Ishikawa (cell line): Measurements from ENCODE around the gene SMYD3.

Source experiments
- CEBPB ChIP-seq: IDR thresholded peaks from 2 replicates; pipeline ENCODE4 v1.6.1; 2012
- CREB1 ChIP-seq: IDR thresholded peaks from 2 replicates; pipeline ENCODE4 v1.6.1; 2012; ENCODE audit warnings: low read depth
- EGR1 ChIP-seq: IDR thresholded peaks from 2 replicates; pipeline ENCODE4 v1.6.1; 2012
- EP300 ChIP-seq: IDR thresholded peaks from 2 replicates; pipeline ENCODE4 v1.6.1; 2012; ENCODE audit warnings: borderline replicate concordance
- FOXM1 ChIP-seq: IDR thresholded peaks from 2 replicates; pipeline ENCODE4 v1.6.1; 2012; ENCODE audit warnings: low read depth, borderline replicate concordance
- NFIC ChIP-seq: IDR thresholded peaks from 2 replicates; pipeline ENCODE4 v1.6.1; 2012
- RAD21 ChIP-seq: IDR thresholded peaks from 2 replicates; pipeline ENCODE4 v1.6.1; 2012; ENCODE audit warnings: low read depth
- TAF1 ChIP-seq: IDR thresholded peaks from 2 replicates; pipeline ENCODE4 v1.6.1; 2012; ENCODE audit warnings: low read depth, mild to moderate bottlenecking
- TCF12 ChIP-seq: IDR thresholded peaks from 2 replicates; pipeline ENCODE4 v1.6.1; 2012; ENCODE audit warnings: low read depth
- TEAD4 ChIP-seq: IDR thresholded peaks from 2 replicates; pipeline ENCODE4 v1.6.1; 2012
- USF1 ChIP-seq: IDR thresholded peaks from 2 replicates; pipeline ENCODE4 v1.6.1; 2012
- YY1 ChIP-seq: IDR thresholded peaks from 2 replicates; pipeline ENCODE4 v1.6.1; 2012; ENCODE audit warnings: low read depth
- ZBTB7A ChIP-seq: IDR thresholded peaks from 2 replicates; pipeline ENCODE4 v1.6.1; 2012; ENCODE audit warnings: low read depth
- TF ChIP-seq, protein P1 (sequence below): IDR thresholded peaks from 2 replicates; pipeline ENCODE4 v1.6.1; 2012
- TF ChIP-seq, protein P2 (sequence below): IDR thresholded peaks from 2 replicates; pipeline ENCODE4 v1.6.1; 2012; ENCODE audit warnings: low read depth, mild to moderate bottlenecking

The SMYD3 gene

DNA sequence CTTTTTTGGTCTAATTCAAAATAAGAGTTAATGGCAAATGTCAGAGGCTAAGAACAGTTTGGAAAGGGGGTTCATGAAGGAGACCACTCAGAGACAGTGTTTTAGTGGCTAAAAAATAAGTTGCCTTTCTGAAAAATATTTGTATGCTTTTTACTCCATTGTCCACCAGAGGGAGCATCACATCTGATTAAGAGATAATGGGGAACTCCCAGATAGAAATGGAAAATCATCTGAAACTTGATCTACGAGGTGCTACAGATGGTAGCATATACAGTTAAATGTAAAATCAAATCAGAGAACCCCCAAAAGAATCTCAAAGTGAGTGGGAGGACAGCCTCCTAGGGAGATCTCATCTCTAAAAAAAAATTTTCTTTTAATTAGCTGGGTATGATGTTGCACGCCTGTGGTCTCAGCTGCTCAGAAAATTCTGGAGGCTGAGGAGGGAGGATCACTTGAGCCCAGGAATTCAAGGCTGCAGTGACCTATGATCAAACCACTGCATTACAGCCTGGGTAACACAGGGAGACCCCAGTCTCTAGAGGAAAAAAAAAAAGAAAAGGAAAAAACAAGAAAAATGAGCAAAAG lies 9.7 kb downstream of the SMYD3 start:
- TF ChIP-seq RAD21, result peak; percentile 68
- no peak for TF ChIP-seq TAF1

DNA sequence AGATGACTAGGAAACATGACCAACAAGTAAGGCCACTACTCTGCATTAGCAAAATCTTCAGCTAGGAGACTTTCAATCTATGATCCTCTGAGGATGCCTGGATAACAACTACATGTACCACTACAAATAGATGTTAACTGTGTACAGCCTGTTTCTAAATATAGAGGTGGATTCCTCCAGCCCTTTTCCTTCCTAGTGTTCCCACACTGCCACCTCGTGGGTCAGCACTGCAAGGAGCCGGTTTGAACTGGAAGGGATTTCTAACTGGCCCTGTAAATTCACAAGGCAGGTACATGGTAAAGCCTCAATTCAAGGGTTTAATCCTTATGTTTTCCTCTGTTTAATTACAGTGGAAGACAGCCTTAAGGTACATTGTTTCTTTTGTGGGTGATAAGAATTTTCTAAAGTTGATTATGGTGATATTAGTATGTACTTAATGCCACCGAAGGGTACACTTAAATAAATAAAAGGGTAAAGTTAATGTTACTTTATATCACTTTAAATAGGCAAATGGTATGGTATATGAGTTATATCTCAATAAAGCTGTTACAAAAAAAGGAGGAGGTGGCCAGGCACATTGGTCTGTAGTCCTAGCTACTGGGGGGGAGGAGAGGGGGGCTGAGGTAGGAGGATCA lies 14.4 kb downstream of the SMYD3 start:
- TF ChIP-seq EP300 (no peak), RAD21 (peak; percentile 83)

DNA sequence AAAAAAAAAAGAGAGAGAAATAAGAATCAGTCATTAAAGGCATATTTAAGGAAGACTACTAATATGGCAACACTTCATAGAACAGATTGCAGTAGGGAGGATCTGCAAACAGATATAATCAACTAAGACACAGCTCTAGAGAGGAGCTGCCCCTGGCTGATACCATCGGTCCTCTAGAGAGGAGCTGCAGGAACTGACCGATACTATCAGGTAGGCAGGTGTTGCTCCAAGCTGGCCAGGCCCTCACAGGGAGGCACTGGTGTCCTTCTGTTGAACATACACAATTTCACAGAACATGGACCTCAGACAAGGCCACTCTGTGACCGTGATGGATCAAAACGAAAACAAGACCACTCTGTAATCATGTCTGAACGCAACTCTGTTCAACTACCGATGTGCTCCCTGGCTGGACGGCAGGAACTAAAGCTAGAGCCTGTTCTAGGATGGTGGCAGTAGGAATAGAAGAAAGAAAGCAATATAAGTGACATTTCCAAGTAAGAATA lies 15.5 kb downstream of the SMYD3 start:
- TF ChIP-seq, protein P1, sequence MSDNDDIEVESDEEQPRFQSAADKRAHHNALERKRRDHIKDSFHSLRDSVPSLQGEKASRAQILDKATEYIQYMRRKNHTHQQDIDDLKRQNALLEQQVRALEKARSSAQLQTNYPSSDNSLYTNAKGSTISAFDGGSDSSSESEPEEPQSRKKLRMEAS, result no peak
- TF ChIP-seq FOXM1, result no peak
- no peak for TF ChIP-seq TEAD4
- no peak for TF ChIP-seq EP300
- TF ChIP-seq ZBTB7A, result no peak
- TF ChIP-seq, protein P2, sequence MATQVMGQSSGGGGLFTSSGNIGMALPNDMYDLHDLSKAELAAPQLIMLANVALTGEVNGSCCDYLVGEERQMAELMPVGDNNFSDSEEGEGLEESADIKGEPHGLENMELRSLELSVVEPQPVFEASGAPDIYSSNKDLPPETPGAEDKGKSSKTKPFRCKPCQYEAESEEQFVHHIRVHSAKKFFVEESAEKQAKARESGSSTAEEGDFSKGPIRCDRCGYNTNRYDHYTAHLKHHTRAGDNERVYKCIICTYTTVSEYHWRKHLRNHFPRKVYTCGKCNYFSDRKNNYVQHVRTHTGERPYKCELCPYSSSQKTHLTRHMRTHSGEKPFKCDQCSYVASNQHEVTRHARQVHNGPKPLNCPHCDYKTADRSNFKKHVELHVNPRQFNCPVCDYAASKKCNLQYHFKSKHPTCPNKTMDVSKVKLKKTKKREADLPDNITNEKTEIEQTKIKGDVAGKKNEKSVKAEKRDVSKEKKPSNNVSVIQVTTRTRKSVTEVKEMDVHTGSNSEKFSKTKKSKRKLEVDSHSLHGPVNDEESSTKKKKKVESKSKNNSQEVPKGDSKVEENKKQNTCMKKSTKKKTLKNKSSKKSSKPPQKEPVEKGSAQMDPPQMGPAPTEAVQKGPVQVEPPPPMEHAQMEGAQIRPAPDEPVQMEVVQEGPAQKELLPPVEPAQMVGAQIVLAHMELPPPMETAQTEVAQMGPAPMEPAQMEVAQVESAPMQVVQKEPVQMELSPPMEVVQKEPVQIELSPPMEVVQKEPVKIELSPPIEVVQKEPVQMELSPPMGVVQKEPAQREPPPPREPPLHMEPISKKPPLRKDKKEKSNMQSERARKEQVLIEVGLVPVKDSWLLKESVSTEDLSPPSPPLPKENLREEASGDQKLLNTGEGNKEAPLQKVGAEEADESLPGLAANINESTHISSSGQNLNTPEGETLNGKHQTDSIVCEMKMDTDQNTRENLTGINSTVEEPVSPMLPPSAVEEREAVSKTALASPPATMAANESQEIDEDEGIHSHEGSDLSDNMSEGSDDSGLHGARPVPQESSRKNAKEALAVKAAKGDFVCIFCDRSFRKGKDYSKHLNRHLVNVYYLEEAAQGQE, result no peak
- no peak for TF ChIP-seq USF1
- TF ChIP-seq CEBPB, result no peak
- TF ChIP-seq NFIC, result no peak
- no peak for TF ChIP-seq YY1
- no peak for TF ChIP-seq TAF1
- no peak for TF ChIP-seq EGR1
- TF ChIP-seq CREB1, result no peak
- no peak for TF ChIP-seq TCF12
- no peak for TF ChIP-seq RAD21

GRCh38 chr1:246488674-246489073 lies 18.4 kb downstream of the SMYD3 start:
- TF ChIP-seq EP300, result no peak
- TF ChIP-seq ZBTB7A, result no peak
- TF ChIP-seq TAF1, result no peak
- no peak for TF ChIP-seq YY1
- no peak for TF ChIP-seq TEAD4
- no peak for TF ChIP-seq TCF12
- TF ChIP-seq RAD21, result no peak
- TF ChIP-seq, protein P2, result no peak
- no peak for TF ChIP-seq USF1
- no peak for TF ChIP-seq CEBPB
- TF ChIP-seq, protein P1, result no peak
- no peak for TF ChIP-seq NFIC
- no peak for TF ChIP-seq EGR1
- TF ChIP-seq FOXM1, result no peak
- TF ChIP-seq CREB1, result no peak

GRCh38 chr1:246483569-246483933 lies 23.5 kb downstream of the SMYD3 start:
- TF ChIP-seq YY1 (no peak), NFIC (no peak), TAF1 (no peak), TCF12 (no peak), FOXM1 (no peak), EGR1 (no peak), RAD21 (no peak), USF1 (no peak), ZBTB7A (no peak), EP300 (no peak), CREB1 (no peak), TEAD4 (no peak), CEBPB (no peak)
- TF ChIP-seq, protein P1, result no peak
- TF ChIP-seq, protein P2, result no peak
